Glutamatergic neuron (in vitro differentiated cells): Measurements from ENCODE around the gene GRAMD1B. TPM values are rescaled to one million over a fixed set of nuclear protein-coding genes. Genes with fewer than 3 reads are reported as not detected.

Source experiments
- DNase-seq: peaks from one replicate; pipeline ENCODE4 v3.0.0; 2022
- H3K27ac Mint-ChIP-seq: one replicate; pipeline ENCODE4 v1.8.0; 2020; ENCODE audit warnings: mild to moderate bottlenecking, mixed read lengths, inconsistent platforms; ENCODE audit not compliant: unreplicated experiment
- H3K27me3 Mint-ChIP-seq: one replicate; pipeline ENCODE4 v1.8.0; 2020; ENCODE audit warnings: mild to moderate bottlenecking, moderate library complexity, mixed read lengths, inconsistent platforms; ENCODE audit not compliant: unreplicated experiment
- H3K36me3 Mint-ChIP-seq: one replicate; pipeline ENCODE4 v1.8.0; 2020; ENCODE audit warnings: mild to moderate bottlenecking, mixed read lengths, inconsistent platforms; ENCODE audit not compliant: unreplicated experiment
- H3K4me1 Mint-ChIP-seq: one replicate; pipeline ENCODE4 v1.8.0; 2020; ENCODE audit warnings: mild to moderate bottlenecking, low read depth, mixed read lengths, inconsistent platforms; ENCODE audit not compliant: unreplicated experiment
- H3K4me3 Mint-ChIP-seq: one replicate; pipeline ENCODE4 v1.8.0; 2020; ENCODE audit warnings: mild to moderate bottlenecking, mixed read lengths, inconsistent platforms; ENCODE audit not compliant: unreplicated experiment
- H3K9me3 Mint-ChIP-seq: one replicate; pipeline ENCODE4 v1.8.0; 2020; ENCODE audit warnings: mild to moderate bottlenecking, moderate library complexity, mixed read lengths, inconsistent platforms; ENCODE audit not compliant: unreplicated experiment
- CTCF ChIP-seq: fragments of 200-600 bp; sonication (generic); IDR thresholded peaks from one replicate; pipeline ENCODE4 v1.5.0; 2021; ENCODE audit not compliant: partially characterized antibody, unreplicated experiment
- total RNA-seq: library from RNA; stranded (reverse); fragmentation: NEBNext Ultra II Directional; extraction: Animal tissue kit (Norgen Biotek cat#: 25700); gene quantifications from one replicate; pipeline ENCODE4 v1.2.1, GENCODE V29; 2021; ENCODE audit not compliant: unreplicated experiment

The GRAMD1B gene
- total RNA-seq, 1 donor from 2014 or later = 12.2 TPM

GRCh38 chr11:123480290-123480815 is 50.3 kb downstream of the GRAMD1B start:
- H3K27me3 Mint-ChIP-seq = peaks cover 3% of the 10 kb centered on the region
- no peaks in the 10 kb centered on the region for H3K36me3 Mint-ChIP-seq

GRCh38 chr11:123480882-123481281 is 50.8 kb downstream of the GRAMD1B start:
- no peak for DNase-seq
- TF ChIP-seq CTCF = no peak
- H3K4me1 Mint-ChIP-seq = peaks cover 2% of the 10 kb centered on the region
- no peak overlapping the region for H3K27ac Mint-ChIP-seq
- H3K4me3 Mint-ChIP-seq = no peak overlapping the region
- H3K27me3 Mint-ChIP-seq = peaks cover 3% of the 10 kb centered on the region
- no peaks in the 10 kb centered on the region for H3K36me3 Mint-ChIP-seq
- H3K9me3 Mint-ChIP-seq = no peaks in the 10 kb centered on the region

More at GRCh38 chr11:123480290-123480815, 50.3 kb downstream of the GRAMD1B start:
- H3K9me3 Mint-ChIP-seq = no peaks in the 10 kb centered on the region
- no peak overlapping the region for H3K27ac Mint-ChIP-seq
- peaks cover 2% of the 10 kb centered on the region for H3K4me1 Mint-ChIP-seq
- no peak for TF ChIP-seq CTCF
- DNase-seq = no peak
- H3K4me3 Mint-ChIP-seq = no peak overlapping the region

- Mint-ChIP-seq H3K27me3 (peaks cover 3% of the 10 kb centered on the region), H3K27ac (no peak overlapping the region)
Measured at GRCh38 chr11:123481640-123482039, 51.6 kb downstream of the GRAMD1B start.

GRCh38 chr11:123482218-123482617 is 52.1 kb downstream of the GRAMD1B start:
- Mint-ChIP-seq H3K4me1 (peaks cover 2% of the 10 kb centered on the region), H3K9me3 (no peaks in the 10 kb centered on the region), H3K36me3 (no peaks in the 10 kb centered on the region), H3K27me3 (peaks cover 3% of the 10 kb centered on the region), H3K4me3 (no peak overlapping the region), H3K27ac (no peak overlapping the region)
- TF ChIP-seq CTCF = no peak
- no peak for DNase-seq

More at GRCh38 chr11:123481640-123482039, 51.6 kb downstream of the GRAMD1B start:
- Mint-ChIP-seq H3K4me1 (peaks cover 2% of the 10 kb centered on the region), H3K9me3 (no peaks in the 10 kb centered on the region), H3K4me3 (no peak overlapping the region), H3K36me3 (no peaks in the 10 kb centered on the region)
- DNase-seq = no peak
- no peak for TF ChIP-seq CTCF

GRCh38 chr11:123483058-123483457 is 53.0 kb downstream of the GRAMD1B start:
- H3K27me3 Mint-ChIP-seq = peaks cover 3% of the 10 kb centered on the region
- no peak for TF ChIP-seq CTCF
- no peak for DNase-seq
- H3K4me1 Mint-ChIP-seq = peaks cover 2% of the 10 kb centered on the region
- H3K27ac Mint-ChIP-seq = no peak overlapping the region
- H3K36me3 Mint-ChIP-seq = no peaks in the 10 kb centered on the region
- H3K4me3 Mint-ChIP-seq = no peak overlapping the region
- no peaks in the 10 kb centered on the region for H3K9me3 Mint-ChIP-seq
